Loucy (cell line): Measurements from ENCODE around the gene ZNF664.

Experiments
- CTCF ChIP-seq: fragments of 200-600 bp; sonication (generic); conservative IDR thresholded peaks from 2 replicates; pipeline ENCODE4 v1.5.1; 2014; ENCODE audit warnings: mild to moderate bottlenecking, antibody characterized with exemption, low read length
- EZH2phosphoT487 ChIP-seq: fragments of 200-600 bp; IDR thresholded peaks from 2 replicates; pipeline ENCODE4 v1.6.1; 2018; ENCODE audit warnings: antibody characterized with exemption, mild to moderate bottlenecking, moderate library complexity, borderline replicate concordance

- TF ChIP-seq CTCF: no peak
- no peak for TF ChIP-seq EZH2phosphoT487
Measured at GRCh38 chr12:124045671-124046455, 72.8 kb downstream of the ZNF664 start.
